GM23338 (cell line): ENCODE results near the gene CDK3. TPM values are rescaled to one million over a fixed set of nuclear protein-coding genes. Genes with fewer than 3 reads are reported as not detected.

Source experiments
- ATAC-seq: fragments of 200-7000 bp; cut with Tn5 transposase; 3 replicates; pipeline ENCODE4 v1.9.1; 2020
- DNase-seq: peaks from one replicate; pipeline ENCODE4 v3.0.0-alpha.2; 2015; ENCODE audit warnings: low spot score
- H2AFZ ChIP-seq: fragments of 200-600 bp; sonication (generic); 2 replicates; pipeline ENCODE4 v1.8.0; 2016; ENCODE audit warnings: antibody characterized with exemption, mild to moderate bottlenecking, moderate library complexity
- H3F3A ChIP-seq: fragments of 200-600 bp; sonication (generic); replicated peaks from 2 replicates; pipeline ENCODE4 v1.8.0; 2017; ENCODE audit warnings: antibody characterized with exemption, mixed run types, low read depth
- H3K27ac ChIP-seq: fragments of 200-600 bp; sonication (generic); 2 replicates; pipeline ENCODE4 v1.6.1; 2016; ENCODE audit warnings: low read depth
- H3K27me3 ChIP-seq: fragments of 200-600 bp; sonication (generic); 2 replicates; pipeline ENCODE4 v1.8.0; 2016; ENCODE audit warnings: mild to moderate bottlenecking, mixed run types, moderate library complexity; ENCODE audit not compliant: insufficient read depth
- H3K36me3 ChIP-seq: fragments of 200-600 bp; sonication (generic); 2 replicates; pipeline ENCODE4 v1.8.0; 2016; ENCODE audit warnings: mild to moderate bottlenecking; ENCODE audit not compliant: insufficient read depth
- H3K4me1 ChIP-seq: fragments of 200-600 bp; sonication (generic); 2 replicates; pipeline ENCODE4 v1.8.0; 2016; ENCODE audit warnings: mild to moderate bottlenecking, moderate library complexity; ENCODE audit not compliant: insufficient read depth
- H3K4me2 ChIP-seq: fragments of 200-600 bp; sonication (generic); 2 replicates; pipeline ENCODE4 v1.7.1; 2017; ENCODE audit warnings: mixed run types
- H3K4me3 ChIP-seq: fragments of 200-600 bp; sonication (generic); 2 replicates; pipeline ENCODE4 v1.6.1; 2016; ENCODE audit warnings: mixed run types
- H3K79me2 ChIP-seq: fragments of 200-600 bp; sonication (generic); replicated peaks from 2 replicates; pipeline ENCODE4 v1.8.0; 2017; ENCODE audit warnings: mild to moderate bottlenecking; ENCODE audit not compliant: insufficient read depth
- H3K9me2 ChIP-seq: fragments of 200-600 bp; sonication (generic); 2 replicates; pipeline ENCODE4 v1.8.0; 2017; ENCODE audit not compliant: insufficient read depth
- H4K20me1 ChIP-seq: fragments of 200-600 bp; sonication (generic); replicated peaks from 2 replicates; pipeline ENCODE4 v1.8.0; 2017; ENCODE audit warnings: mild to moderate bottlenecking; ENCODE audit not compliant: insufficient read depth
- H3K27ac Mint-ChIP-seq: 2 replicates; pipeline ENCODE4 v1.8.0; 2020; ENCODE audit warnings: inconsistent platforms, mild to moderate bottlenecking, moderate library complexity, mixed read lengths
- H3K27me3 Mint-ChIP-seq: 3 replicates; pipeline ENCODE4 v1.8.0; 2022; ENCODE audit warnings: low read depth, mild to moderate bottlenecking, moderate library complexity, mixed read lengths, inconsistent platforms; ENCODE audit not compliant: insufficient read depth, poor library complexity
- H3K36me3 Mint-ChIP-seq: 3 replicates; pipeline ENCODE4 v1.8.0; 2021; ENCODE audit warnings: low read depth, mild to moderate bottlenecking, inconsistent platforms, moderate library complexity, mixed read lengths
- H3K4me1 Mint-ChIP-seq: 3 replicates; pipeline ENCODE4 v1.8.0; 2020; ENCODE audit warnings: mild to moderate bottlenecking, inconsistent platforms, mixed read lengths
- H3K4me3 Mint-ChIP-seq: 3 replicates; pipeline ENCODE4 v1.8.0; 2021; ENCODE audit warnings: moderate library complexity, mild to moderate bottlenecking, inconsistent platforms, mixed read lengths
- H3K9me3 Mint-ChIP-seq: 3 replicates; pipeline ENCODE4 v1.8.0; 2020; ENCODE audit warnings: moderate library complexity, mild to moderate bottlenecking, inconsistent platforms, mixed read lengths
- CREB1 ChIP-seq: fragments of 250-450 bp; sonication (Bioruptor Pico); IDR thresholded peaks from 2 replicates; pipeline ENCODE4 v1.5.0; 2020; ENCODE audit warnings: low read depth, mild to moderate bottlenecking, moderate library complexity
- ETS1 ChIP-seq: IDR thresholded peaks from 2 replicates; pipeline ENCODE4 v1.6.1; 2016; ENCODE audit warnings: antibody characterized with exemption
- EZH2 ChIP-seq: fragments of 200-600 bp; sonication (generic); IDR thresholded peaks from one replicate; pipeline ENCODE4 v1.8.0; 2017; ENCODE audit warnings: antibody characterized with exemption, mild to moderate bottlenecking, low read depth; ENCODE audit not compliant: unreplicated experiment
- EZH2phosphoT487 ChIP-seq: fragments of 200-600 bp; sonication (generic); IDR thresholded peaks from one replicate; pipeline ENCODE4 v1.8.1; 2018; ENCODE audit warnings: antibody characterized with exemption; ENCODE audit not compliant: unreplicated experiment
- JUNB ChIP-seq: IDR thresholded peaks from one replicate; pipeline ENCODE4 v1.6.1; 2016; ENCODE audit warnings: antibody characterized with exemption; ENCODE audit not compliant: unreplicated experiment
- NANOG ChIP-seq: IDR thresholded peaks from 2 replicates; pipeline ENCODE4 v1.6.1; 2016; ENCODE audit warnings: antibody characterized with exemption, borderline replicate concordance
- POLR2AphosphoS5 ChIP-seq: IDR thresholded peaks from 2 replicates; pipeline ENCODE4 v1.6.1; 2016; ENCODE audit warnings: antibody characterized with exemption, low read depth
- REST ChIP-seq: IDR thresholded peaks from one replicate; pipeline ENCODE4 v1.6.1; 2018; ENCODE audit warnings: antibody characterized with exemption; ENCODE audit not compliant: unreplicated experiment
- STAT1 ChIP-seq: IDR thresholded peaks from one replicate; pipeline ENCODE4 v1.6.1; 2016; ENCODE audit warnings: antibody characterized with exemption; ENCODE audit not compliant: unreplicated experiment
- ZNF114 ChIP-seq: fragments of 250-450 bp; sonication (Bioruptor Pico); IDR thresholded peaks from 2 replicates; pipeline ENCODE4 v1.5.0; 2020; ENCODE audit warnings: mild to moderate bottlenecking, moderate library complexity
- ZNF331 ChIP-seq: fragments of 250-450 bp; sonication (Bioruptor Pico); IDR thresholded peaks from 2 replicates; pipeline ENCODE4 v1.5.0; 2020; ENCODE audit warnings: low read depth, mild to moderate bottlenecking, moderate library complexity
- polyA plus RNA-seq: library from polyadenylated mRNA; unstranded; fragments of >200 nt; fragmentation: Nextera tagmentation; extraction: Ambion mirVana; gene quantifications from 2 replicates; pipeline ENCODE4 v1.2.1, GENCODE V29; 2016
- total RNA-seq: library from RNA; depleted of rRNA; stranded (reverse); fragments of >200 nt; shearing (Covaris generic); gene quantifications from 2 replicates; pipeline ENCODE4 v1.2.3, GENCODE V29; 2014
- TF ChIP-seq, protein P1 (sequence below): fragments of 250-450 bp; sonication (Bioruptor Pico); IDR thresholded peaks from 2 replicates; pipeline ENCODE4 v1.5.0; 2020; ENCODE audit warnings: mild to moderate bottlenecking, moderate library complexity
- TF ChIP-seq, protein P2 (sequence below), 2 experiments: fragments of 200-600 bp in 1 of 2; sonication (generic) in 1 of 2; conservative IDR thresholded peaks; 2 replicates each; pipeline versions ENCODE4 v1.5.1 to v1.6.1; 2016 to 2017; ENCODE audit warnings: antibody characterized with exemption in 2 of 2, low read depth in 2 of 2, mild to moderate bottlenecking in 2 of 2, moderate library complexity in 1 of 2

Gene CDK3
- total and polyA plus RNA-seq, 2 experiments from 2014 or later, result 7.9 to 10.2 TPM

GRCh38 chr17:76049239-76049638, 48.6 kb downstream of the CDK3 start:
- no peak overlapping the region for H3K4me3 ChIP-seq
- peaks cover 9% of the 10 kb centered on the region; the same call in 1 of the 2 replicates for H3K4me1 ChIP-seq
- H3K27me3 Mint-ChIP-seq, result peaks cover 1% of the 10 kb centered on the region
- no peak overlapping the region for H3K4me2 ChIP-seq
- H3K36me3 Mint-ChIP-seq, result peaks cover 73% of the 10 kb centered on the region
- H3K36me3 ChIP-seq, result peaks cover 42% of the 10 kb centered on the region
- peaks cover 15% of the 10 kb centered on the region for H4K20me1 ChIP-seq
- peaks cover 14% of the 10 kb centered on the region; the same call in 1 of the 2 replicates for H3K79me2 ChIP-seq
- no peaks in the 10 kb centered on the region for H3K9me2 ChIP-seq
- H3K27ac ChIP-seq, result peak overlapping the region; percentile 74
- no peaks in the 10 kb centered on the region for H3K9me3 Mint-ChIP-seq
- TF ChIP-seq CREB1 (CRISPR knock-in tag), result no peak
- TF ChIP-seq, protein P1, sequence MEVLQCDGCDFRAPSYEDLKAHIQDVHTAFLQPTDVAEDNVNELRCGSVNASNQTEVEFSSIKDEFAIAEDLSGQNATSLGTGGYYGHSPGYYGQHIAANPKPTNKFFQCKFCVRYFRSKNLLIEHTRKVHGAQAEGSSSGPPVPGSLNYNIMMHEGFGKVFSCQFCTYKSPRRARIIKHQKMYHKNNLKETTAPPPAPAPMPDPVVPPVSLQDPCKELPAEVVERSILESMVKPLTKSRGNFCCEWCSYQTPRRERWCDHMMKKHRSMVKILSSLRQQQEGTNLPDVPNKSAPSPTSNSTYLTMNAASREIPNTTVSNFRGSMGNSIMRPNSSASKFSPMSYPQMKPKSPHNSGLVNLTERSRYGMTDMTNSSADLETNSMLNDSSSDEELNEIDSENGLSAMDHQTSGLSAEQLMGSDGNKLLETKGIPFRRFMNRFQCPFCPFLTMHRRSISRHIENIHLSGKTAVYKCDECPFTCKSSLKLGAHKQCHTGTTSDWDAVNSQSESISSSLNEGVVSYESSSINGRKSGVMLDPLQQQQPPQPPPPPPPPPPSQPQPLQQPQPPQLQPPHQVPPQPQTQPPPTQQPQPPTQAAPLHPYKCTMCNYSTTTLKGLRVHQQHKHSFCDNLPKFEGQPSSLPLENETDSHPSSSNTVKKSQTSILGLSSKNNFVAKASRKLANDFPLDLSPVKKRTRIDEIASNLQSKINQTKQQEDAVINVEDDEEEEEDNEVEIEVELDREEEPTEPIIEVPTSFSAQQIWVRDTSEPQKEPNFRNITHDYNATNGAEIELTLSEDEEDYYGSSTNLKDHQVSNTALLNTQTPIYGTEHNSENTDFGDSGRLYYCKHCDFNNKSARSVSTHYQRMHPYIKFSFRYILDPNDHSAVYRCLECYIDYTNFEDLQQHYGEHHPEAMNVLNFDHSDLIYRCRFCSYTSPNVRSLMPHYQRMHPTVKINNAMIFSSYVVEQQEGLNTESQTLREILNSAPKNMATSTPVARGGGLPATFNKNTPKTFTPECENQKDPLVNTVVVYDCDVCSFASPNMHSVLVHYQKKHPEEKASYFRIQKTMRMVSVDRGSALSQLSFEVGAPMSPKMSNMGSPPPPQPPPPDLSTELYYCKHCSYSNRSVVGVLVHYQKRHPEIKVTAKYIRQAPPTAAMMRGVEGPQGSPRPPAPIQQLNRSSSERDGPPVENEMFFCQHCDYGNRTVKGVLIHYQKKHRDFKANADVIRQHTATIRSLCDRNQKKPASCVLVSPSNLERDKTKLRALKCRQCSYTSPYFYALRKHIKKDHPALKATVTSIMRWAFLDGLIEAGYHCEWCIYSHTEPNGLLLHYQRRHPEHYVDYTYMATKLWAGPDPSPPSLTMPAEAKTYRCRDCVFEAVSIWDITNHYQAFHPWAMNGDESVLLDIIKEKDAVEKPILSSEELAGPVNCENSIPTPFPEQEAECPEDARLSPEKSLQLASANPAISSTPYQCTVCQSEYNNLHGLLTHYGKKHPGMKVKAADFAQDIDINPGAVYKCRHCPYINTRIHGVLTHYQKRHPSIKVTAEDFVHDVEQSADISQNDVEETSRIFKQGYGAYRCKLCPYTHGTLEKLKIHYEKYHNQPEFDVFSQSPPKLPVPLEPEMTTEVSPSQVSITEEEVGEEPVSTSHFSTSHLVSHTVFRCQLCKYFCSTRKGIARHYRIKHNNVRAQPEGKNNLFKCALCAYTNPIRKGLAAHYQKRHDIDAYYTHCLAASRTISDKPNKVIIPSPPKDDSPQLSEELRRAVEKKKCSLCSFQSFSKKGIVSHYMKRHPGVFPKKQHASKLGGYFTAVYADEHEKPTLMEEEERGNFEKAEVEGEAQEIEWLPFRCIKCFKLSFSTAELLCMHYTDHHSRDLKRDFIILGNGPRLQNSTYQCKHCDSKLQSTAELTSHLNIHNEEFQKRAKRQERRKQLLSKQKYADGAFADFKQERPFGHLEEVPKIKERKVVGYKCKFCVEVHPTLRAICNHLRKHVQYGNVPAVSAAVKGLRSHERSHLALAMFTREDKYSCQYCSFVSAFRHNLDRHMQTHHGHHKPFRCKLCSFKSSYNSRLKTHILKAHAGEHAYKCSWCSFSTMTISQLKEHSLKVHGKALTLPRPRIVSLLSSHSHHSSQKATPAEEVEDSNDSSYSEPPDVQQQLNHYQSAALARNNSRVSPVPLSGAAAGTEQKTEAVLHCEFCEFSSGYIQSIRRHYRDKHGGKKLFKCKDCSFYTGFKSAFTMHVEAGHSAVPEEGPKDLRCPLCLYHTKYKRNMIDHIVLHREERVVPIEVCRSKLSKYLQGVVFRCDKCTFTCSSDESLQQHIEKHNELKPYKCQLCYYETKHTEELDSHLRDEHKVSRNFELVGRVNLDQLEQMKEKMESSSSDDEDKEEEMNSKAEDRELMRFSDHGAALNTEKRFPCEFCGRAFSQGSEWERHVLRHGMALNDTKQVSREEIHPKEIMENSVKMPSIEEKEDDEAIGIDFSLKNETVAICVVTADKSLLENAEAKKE (CRISPR knock-in tag), result no peak
- TF ChIP-seq ZNF331 (CRISPR knock-in tag), result no peak
- TF ChIP-seq EZH2, result no peak
- no peak for TF ChIP-seq JUNB
- TF ChIP-seq REST, result no peak
- no peak for TF ChIP-seq NANOG
- TF ChIP-seq, protein P2, sequence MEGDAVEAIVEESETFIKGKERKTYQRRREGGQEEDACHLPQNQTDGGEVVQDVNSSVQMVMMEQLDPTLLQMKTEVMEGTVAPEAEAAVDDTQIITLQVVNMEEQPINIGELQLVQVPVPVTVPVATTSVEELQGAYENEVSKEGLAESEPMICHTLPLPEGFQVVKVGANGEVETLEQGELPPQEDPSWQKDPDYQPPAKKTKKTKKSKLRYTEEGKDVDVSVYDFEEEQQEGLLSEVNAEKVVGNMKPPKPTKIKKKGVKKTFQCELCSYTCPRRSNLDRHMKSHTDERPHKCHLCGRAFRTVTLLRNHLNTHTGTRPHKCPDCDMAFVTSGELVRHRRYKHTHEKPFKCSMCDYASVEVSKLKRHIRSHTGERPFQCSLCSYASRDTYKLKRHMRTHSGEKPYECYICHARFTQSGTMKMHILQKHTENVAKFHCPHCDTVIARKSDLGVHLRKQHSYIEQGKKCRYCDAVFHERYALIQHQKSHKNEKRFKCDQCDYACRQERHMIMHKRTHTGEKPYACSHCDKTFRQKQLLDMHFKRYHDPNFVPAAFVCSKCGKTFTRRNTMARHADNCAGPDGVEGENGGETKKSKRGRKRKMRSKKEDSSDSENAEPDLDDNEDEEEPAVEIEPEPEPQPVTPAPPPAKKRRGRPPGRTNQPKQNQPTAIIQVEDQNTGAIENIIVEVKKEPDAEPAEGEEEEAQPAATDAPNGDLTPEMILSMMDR (conservative IDR thresholded peaks at IDR 0.05; ENCODE audit: low read depth in 2 of 2), result no peak
- TF ChIP-seq ETS1, result no peak
- TF ChIP-seq POLR2AphosphoS5, result no peak
- TF ChIP-seq STAT1, result no peak
- no peak for TF ChIP-seq EZH2phosphoT487
- TF ChIP-seq ZNF114 (CRISPR knock-in tag), result no peak
- no peak overlapping the region for H3K4me3 Mint-ChIP-seq
- H3K27me3 ChIP-seq, result no peaks in the 10 kb centered on the region
- ATAC-seq (no peak), DNase-seq (no peak)
- peaks cover 5% of the 10 kb centered on the region; the same call in 2 of the 3 replicates for H3K4me1 Mint-ChIP-seq
- peak overlapping the region; percentile 14; the same call in 1 of the 2 replicates for H3K27ac Mint-ChIP-seq
- no peak overlapping the region for H2AFZ ChIP-seq
- peaks cover 15% of the 10 kb centered on the region; the same call in 1 of the 2 replicates for H3F3A ChIP-seq
